Adrenal gland (tissue), 12 donors: Measurements from ENCODE around the gene TAF11L3. TPM values are rescaled to one million over a fixed set of nuclear protein-coding genes. Genes with fewer than 3 reads are reported as not detected.
"Not testable (repeated sequence)": the region's sequence is repeated elsewhere in the genome, so short reads cannot be mapped to it uniquely, and the experiment has no call there.

ENCODE experiments used
- DNase-seq, 7 donors: peaks; one replicate each; pipeline ENCODE4 v3.0.0-alpha.2; 2019 to 2020
- H3K27ac ChIP-seq, 5 donors: fragments of 200-600 bp; sonication (generic) in 4 of 5; 1 replicate in 3 of 5; 2 replicates in 2 of 5; pipeline versions ENCODE4 v1.5.1 to v1.8.0; 2016 to 2020; ENCODE audit warnings: mild to moderate bottlenecking in 1 of 5
- H3K27me3 ChIP-seq: fragments of 200-600 bp; 2 replicates; pipeline ENCODE4 v1.8.0; 2021
- H3K36me3 ChIP-seq, 2 donors: fragments of 200-600 bp; replicated peaks in 1 of 2; 1 replicate in 1 of 2; 2 replicates in 1 of 2; pipeline versions ENCODE4 v1.5.1 to v1.8.0; 2018 to 2022
- H3K4me1 ChIP-seq, 2 donors: fragments of 200-600 bp; replicated peaks in 1 of 2; 1 replicate in 1 of 2; 2 replicates in 1 of 2; pipeline versions ENCODE4 v1.5.1 to v1.8.0; 2018 to 2021
- H3K4me3 ChIP-seq, 4 donors: fragments of 200-600 bp; sonication (generic) in 3 of 4; one replicate each; pipeline ENCODE4 v1.5.1; 2016 to 2018
- H3K9me3 ChIP-seq, 3 donors: fragments of 200-600 bp; sonication (generic) in 1 of 3; replicated peaks in 1 of 3; 1 replicate in 2 of 3; 2 replicates in 1 of 3; pipeline versions ENCODE4 v1.5.1 to v1.8.0; 2016 to 2021
- whole genome bisulfite sequencing, 4 donors: extraction: QIAGEN DNeasy Blood & Tissue Kit in 2 of 4; methylation state at CpG; one replicate each; pipeline versions ENCODE4 v1.1.5 to v1.1.7; 2013 to 2017; 5-methylcytosine and 5-hydroxymethylcytosine counted together
- intact Hi-C, 2 donors: fragments of 100-400 bp; cut with DNase I; formaldehyde crosslinking; loops; one replicate each; pipeline versions ENCODE4 v1.14.1 to v1.15.0; 2022 to 2023
- polyA plus RNA-seq, 3 donors: library from polyadenylated mRNA; stranded (reverse); fragments of 200-250 nt in 2 of 3; fragments of 350-450 nt in 1 of 3; fragmentation: Illumina TruSeq in 1 of 3; extraction: RNeasy Lipid Tissue Mini Kit (QIAGEN cat#74804) in 1 of 3; gene quantifications; one replicate each; pipeline ENCODE4 v1.2.3, GENCODE V29; 2013 to 2014
- small RNA-seq, 2 donors: library from RNA; depleted of rRNA; stranded (forward); fragments of <200 nt; gene quantifications; one replicate each; pipeline ENCODE3, GENCODE V24; 2016
- total RNA-seq, 9 donors: library from RNA; depleted of rRNA in 4 of 9; stranded (reverse); fragments of >200 nt in 4 of 9; fragments of 120-200 nt in 1 of 9; fragmentation: NEBNext Ultra II Directional in 1 of 9; extraction: Animal tissue kit (Norgen Biotek cat#: 25700) in 1 of 9; gene quantifications; one replicate each; pipeline versions ENCODE4 v1.1.0 to v1.2.4, GENCODE V29; 2013 to 2023
- donor health status: healthy with polysubstance abuse.
- donor health status: Bipolar disorder and iron deficiency.
- donor health status: DM: yes; HTN: yes; CAD: no.
- donor health status: DM: no; HTN: no; CAD: no.
- donor health status: DM: no; HTN: no; CAD: no.
- donor health status: DM: yes; HTN: yes; CAD: no.

The TAF11L3 gene
- total and polyA plus RNA-seq, 12 donors = not detected

DNA sequence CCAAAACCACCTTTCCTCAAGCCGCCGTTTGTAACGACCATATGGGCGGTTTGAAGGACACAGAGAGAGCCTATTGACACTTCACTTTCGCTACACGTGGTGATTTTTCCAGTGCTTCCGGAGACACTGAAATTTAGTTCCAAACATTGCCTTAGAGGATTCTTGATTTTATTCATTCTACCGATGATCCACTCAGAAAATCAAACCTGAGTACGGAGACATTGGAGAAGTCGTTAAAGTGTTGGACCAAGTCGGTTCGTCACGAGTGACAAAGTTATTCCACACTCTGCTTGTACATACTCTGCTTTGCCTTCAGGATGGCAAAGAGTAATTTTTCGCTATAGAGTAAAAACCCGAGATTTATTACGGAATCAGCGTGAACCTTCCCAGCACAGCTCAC, 8.3 kb downstream of the TAF11L3 start:
- intact Hi-C loops, H3K4me1 ChIP-seq, H3K36me3 ChIP-seq, H3K27ac ChIP-seq, H3K27me3 ChIP-seq, H3K4me3 ChIP-seq, H3K9me3 ChIP-seq: not testable (repeated sequence)
- DNase-seq = peak; percentile 12 to 72 (median 34)
- WGBS, 4 donors = 86 to 88% (median 87%) methylated on average over 9 to 17 of the region's 17 CpGs

GRCh38 chr5:17528369-17528768, 10.2 kb downstream of the TAF11L3 start, which contains the start of gene TAF11L6:
TSS of gene TAF11L6 (plus strand) at chr5:17528669.
- intact Hi-C loops, H3K27ac ChIP-seq, H3K36me3 ChIP-seq, DNase-seq, H3K27me3 ChIP-seq, H3K4me3 ChIP-seq, H3K9me3 ChIP-seq, H3K4me1 ChIP-seq: not testable (repeated sequence)
- WGBS, 4 donors = no CpG with 5 or more reads among the region's 15 CpGs

Small RNA genes within 50 kb of the gene (small RNA-seq; reads per million reads assigned to genes)
- gene AC106774.3 = 0 reads per million in 2 donors

Other genes with a start within 250 kb of the TAF11L3 start
- gene TAF11L2, start 20.1 kb upstream of the TAF11L3 start, total RNA-seq = not detected
- not detected for gene TAF11L2, start 20.1 kb upstream of the TAF11L3 start, polyA plus RNA-seq
- not detected for gene TAF11L4, start 3.4 kb downstream of the TAF11L3 start, total RNA-seq
- gene TAF11L4, start 3.4 kb downstream of the TAF11L3 start, polyA plus RNA-seq = not detected
- not detected for gene TAF11L5, start 6.9 kb downstream of the TAF11L3 start, total RNA-seq
- gene TAF11L5, start 6.9 kb downstream of the TAF11L3 start, polyA plus RNA-seq = not detected
- gene TAF11L6, start 10.3 kb downstream of the TAF11L3 start, total RNA-seq = not detected
- gene TAF11L6, start 10.3 kb downstream of the TAF11L3 start, polyA plus RNA-seq = not detected
- not detected for gene TAF11L7, start 67.4 kb downstream of the TAF11L3 start, total RNA-seq
- not detected for gene TAF11L7, start 67.4 kb downstream of the TAF11L3 start, polyA plus RNA-seq
- not detected for gene TAF11L8, start 72.6 kb downstream of the TAF11L3 start, total RNA-seq
- gene TAF11L8, start 72.6 kb downstream of the TAF11L3 start, polyA plus RNA-seq = not detected
- gene TAF11L9, start 76.0 kb downstream of the TAF11L3 start, total RNA-seq = not detected
- gene TAF11L9, start 76.0 kb downstream of the TAF11L3 start, polyA plus RNA-seq = not detected
- not detected for gene TAF11L10, start 79.5 kb downstream of the TAF11L3 start, total RNA-seq
- not detected for gene TAF11L10, start 79.5 kb downstream of the TAF11L3 start, polyA plus RNA-seq
- gene TAF11L11, start 85.8 kb downstream of the TAF11L3 start, total RNA-seq = not detected
- not detected for gene TAF11L11, start 85.8 kb downstream of the TAF11L3 start, polyA plus RNA-seq
- gene TAF11L12, start 92.0 kb downstream of the TAF11L3 start, total RNA-seq = not detected
- not detected for gene TAF11L12, start 92.0 kb downstream of the TAF11L3 start, polyA plus RNA-seq
- not detected for gene TAF11L13, start 113.7 kb downstream of the TAF11L3 start, total RNA-seq
- gene TAF11L13, start 113.7 kb downstream of the TAF11L3 start, polyA plus RNA-seq = not detected
- gene TAF11L14, start 116.1 kb downstream of the TAF11L3 start, total RNA-seq = not detected
- not detected for gene TAF11L14, start 116.1 kb downstream of the TAF11L3 start, polyA plus RNA-seq